Neuronal stem cell (in vitro differentiated cells): ENCODE measurements around the gene ASCL2.

Source experiments
- DNase-seq: peaks from one replicate; pipeline ENCODE4 v3.0.0-alpha.2; 2013; ENCODE audit warnings: low spot score
- H2AFZ ChIP-seq: one replicate; pipeline ENCODE4 v1.6.1; 2013; ENCODE audit warnings: mild to moderate bottlenecking, low read length, inconsistent platforms
- H2AK5ac ChIP-seq: 2 replicates; pipeline ENCODE4 v1.6.1; 2013; ENCODE audit warnings: low read depth, mild to moderate bottlenecking, inconsistent platforms, low read length, moderate library complexity, mixed read lengths
- H2BK120ac ChIP-seq: 2 replicates; pipeline ENCODE4 v1.6.1; 2013; ENCODE audit warnings: low read depth, mild to moderate bottlenecking, inconsistent platforms, low read length, moderate library complexity, mixed read lengths
- H2BK12ac ChIP-seq: one replicate; pipeline ENCODE4 v1.6.1; 2013; ENCODE audit warnings: low read length, inconsistent platforms
- H2BK15ac ChIP-seq: 2 replicates; pipeline ENCODE4 v1.6.1; 2013; ENCODE audit warnings: mild to moderate bottlenecking, low read length, inconsistent platforms, mixed read lengths
- H2BK5ac ChIP-seq: one replicate; pipeline ENCODE4 v1.6.1; 2013; ENCODE audit warnings: inconsistent platforms, mild to moderate bottlenecking, low read length, moderate library complexity
- H3K14ac ChIP-seq: one replicate; pipeline ENCODE4 v1.6.1; 2013; ENCODE audit warnings: low read length, inconsistent platforms
- H3K18ac ChIP-seq: 2 replicates; pipeline ENCODE4 v1.6.1; 2013; ENCODE audit warnings: low read length, inconsistent platforms
- H3K23ac ChIP-seq: 2 replicates; pipeline ENCODE4 v1.6.1; 2013; ENCODE audit warnings: low read depth, mild to moderate bottlenecking, mixed read lengths, low read length, inconsistent platforms; ENCODE audit not compliant: poor library complexity
- H3K27ac ChIP-seq: replicated peaks from 3 replicates; pipeline ENCODE4 v1.5.1; 2013; ENCODE audit warnings: low read length, inconsistent platforms
- H3K27me3 ChIP-seq, 3 experiments: 2 replicates each; pipeline ENCODE4 v1.6.1; 2013; ENCODE audit warnings: low read length in 3 of 3, mild to moderate bottlenecking in 2 of 3, inconsistent platforms in 1 of 3, low read depth in 1 of 3, mixed read lengths in 1 of 3, moderate library complexity in 1 of 3; ENCODE audit not compliant: control insufficient read depth in 3 of 3, insufficient read depth in 3 of 3
- H3K36me3 ChIP-seq, 2 donors: replicated peaks in 1 of 2; 2 replicates each; pipeline ENCODE4 v1.6.1; 2013; ENCODE audit warnings: low read length in 2 of 2; ENCODE audit not compliant: control insufficient read depth in 2 of 2, insufficient read depth in 2 of 2
- H3K4ac ChIP-seq: 2 replicates; pipeline ENCODE4 v1.6.1; 2013; ENCODE audit warnings: inconsistent platforms, mild to moderate bottlenecking, low read length, moderate library complexity
- H3K4me1 ChIP-seq, 2 donors: 1 replicate in 1 of 2; 2 replicates in 1 of 2; pipeline ENCODE4 v1.6.1; 2013; ENCODE audit warnings: low read length in 2 of 2, low read depth in 1 of 2; ENCODE audit not compliant: control insufficient read depth in 2 of 2, insufficient read depth in 1 of 2
- H3K4me2 ChIP-seq: one replicate; pipeline ENCODE4 v1.6.1; 2013; ENCODE audit warnings: mild to moderate bottlenecking, low read length, inconsistent platforms; ENCODE audit not compliant: insufficient read depth, poor library complexity, severe bottlenecking
- H3K4me3 ChIP-seq, 2 donors: 2 replicates each; pipeline ENCODE4 v1.5.1; 2013; ENCODE audit warnings: low read length in 2 of 2, mild to moderate bottlenecking in 2 of 2, inconsistent platforms in 1 of 2, moderate library complexity in 1 of 2
- H3K79me1 ChIP-seq: one replicate; pipeline ENCODE4 v1.6.1; 2013; ENCODE audit warnings: low read depth, mild to moderate bottlenecking, inconsistent platforms, low read length, moderate library complexity
- H3K9ac ChIP-seq: one replicate; pipeline ENCODE4 v1.6.1; 2013; ENCODE audit warnings: mild to moderate bottlenecking, low read depth, low read length, inconsistent platforms; ENCODE audit not compliant: poor library complexity
- H3K9me3 ChIP-seq, 2 donors: replicated peaks in 1 of 2; 2 replicates each; pipeline versions ENCODE3 to v1.6.1; 2013; ENCODE audit warnings: low read length in 2 of 2, mild to moderate bottlenecking in 2 of 2, inconsistent platforms in 1 of 2, low read depth in 1 of 2, mixed read lengths in 1 of 2, moderate library complexity in 1 of 2; ENCODE audit not compliant: control insufficient read depth in 2 of 2, insufficient read depth in 1 of 2
- H4K8ac ChIP-seq: one replicate; pipeline ENCODE4 v1.6.1; 2013; ENCODE audit warnings: low read depth, mild to moderate bottlenecking, inconsistent platforms, low read length, moderate library complexity
- H4K91ac ChIP-seq: one replicate; pipeline ENCODE4 v1.6.1; 2013; ENCODE audit warnings: low read length, low read depth, mild to moderate bottlenecking, inconsistent platforms; ENCODE audit not compliant: poor library complexity
- WGBS, 2 donors: extraction: QIAGEN DNeasy Blood & Tissue Kit; methylation state at CpG; one replicate each; pipeline ENCODE4 v1.1.7; 2013; ENCODE audit warnings: missing lambda C conversion rate in 2 of 2, mixed read lengths in 1 of 2; ENCODE audit not compliant: insufficient read length in 2 of 2, insufficient replicate concordance in 1 of 2; ENCODE audit errors: extremely low coverage in 2 of 2; 5-methylcytosine and 5-hydroxymethylcytosine counted together

ASCL2 gene

DNA sequence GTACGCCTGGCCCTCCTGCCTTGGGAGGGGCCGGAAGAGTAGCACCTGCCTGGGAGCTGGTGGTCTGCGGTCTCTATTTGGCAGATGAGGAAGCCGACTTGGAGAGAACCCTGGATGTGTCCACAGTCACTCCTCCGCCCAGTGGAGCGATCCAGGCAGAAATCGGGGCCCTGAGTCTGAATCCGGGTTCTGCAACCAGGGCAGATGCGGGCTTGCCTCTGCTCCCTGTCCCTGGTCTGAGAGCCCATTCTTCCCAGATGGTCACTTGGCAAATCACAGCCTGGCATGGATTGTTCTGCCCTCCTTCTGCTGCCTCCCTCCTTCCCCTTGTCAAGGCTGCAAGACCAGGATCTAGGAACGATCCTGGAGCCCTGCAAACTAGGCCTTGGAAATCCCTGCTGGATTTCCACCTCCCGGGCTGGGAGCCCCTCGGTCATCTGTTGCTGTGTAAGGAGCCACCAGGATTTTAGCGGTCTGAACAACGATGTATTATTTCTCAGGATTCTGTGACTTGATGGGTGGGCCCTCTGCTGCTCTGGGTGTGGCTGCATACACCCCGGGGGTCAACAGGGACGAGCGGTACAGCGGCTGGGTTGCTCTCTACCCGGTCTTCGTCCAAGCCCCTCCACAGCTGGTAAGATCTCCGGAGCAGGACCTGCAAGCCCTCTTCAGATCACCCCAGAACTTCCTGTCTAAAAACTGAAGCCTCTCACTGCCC is 2.0 kb upstream of the ASCL2 start:
- no CpG with 5 or more reads among the region's 21 CpGs for WGBS, 2 donors
- H3K36me3 ChIP-seq, result no peaks in the 10 kb centered on the region
- H3K4ac ChIP-seq, result peak overlapping the region; percentile 32
- H4K8ac ChIP-seq, result no peak overlapping the region
- H3K9ac ChIP-seq, result no peak overlapping the region
- no peak for DNase-seq
- H3K18ac ChIP-seq, result no peak overlapping the region
- peaks cover 0 to 7% of the 10 kb centered on the region in 2 donors for H3K4me1 ChIP-seq
- no peaks in the 10 kb centered on the region for H3K9me3 ChIP-seq
- peak overlapping the region; percentile 21 for H2BK15ac ChIP-seq
- no peak overlapping the region for H3K27ac ChIP-seq
- no peak overlapping the region for H2BK12ac ChIP-seq
- no peak overlapping the region for H4K91ac ChIP-seq
- H3K27me3 ChIP-seq, result peaks cover 43 to 80% (median 73%) of the 10 kb centered on the region in 3 experiments
- no peak overlapping the region for H2AFZ ChIP-seq
- no peak overlapping the region for H3K4me2 ChIP-seq
- H3K4me3 ChIP-seq, result no peak overlapping the region
- peak overlapping the region; percentile 35 for H2AK5ac ChIP-seq
- no peak overlapping the region for H3K14ac ChIP-seq
- H2BK5ac ChIP-seq, result no peak overlapping the region
- peak overlapping the region; percentile 80 for H3K23ac ChIP-seq
- no peak overlapping the region for H2BK120ac ChIP-seq
- peaks cover 4% of the 10 kb centered on the region for H3K79me1 ChIP-seq

- Histone ChIP-seq H3K4me3 (no peak overlapping the region), H3K18ac (peak overlapping the region; percentile 65), H3K27me3 (peaks cover 43 to 82% (median 77%) of the 10 kb centered on the region in 3 experiments)
These were observed 1.2 kb upstream of the ASCL2 start for GRCh38 chr11:2271327-2272227.

GRCh38 chr11:2271077-2271326 is 614 bp upstream of the ASCL2 start:
- Histone ChIP-seq H3K79me1 (peaks cover 4% of the 10 kb centered on the region), H4K8ac (no peak overlapping the region), H4K91ac (no peak overlapping the region), H2BK15ac (peak overlapping the region; percentile 19), H3K4me2 (peak overlapping the region; percentile 3), H3K4me3 (no peak overlapping the region), H2AK5ac (peak overlapping the region; percentile 60), H2BK120ac (no peak overlapping the region), H3K27ac (no peak overlapping the region), H3K9ac (no peak overlapping the region), H3K9me3 (no peaks in the 10 kb centered on the region), H2AFZ (no peak overlapping the region), H3K23ac (peak overlapping the region; percentile 90), H3K4ac (no peak overlapping the region), H2BK5ac (no peak overlapping the region), H2BK12ac (peak overlapping the region; percentile 6), H3K14ac (no peak overlapping the region), H3K36me3 (no peaks in the 10 kb centered on the region), H3K18ac (peak overlapping the region; percentile 60), H3K27me3 (peaks cover 43 to 83% (median 77%) of the 10 kb centered on the region in 3 experiments), H3K4me1 (peaks cover 0 to 7% of the 10 kb centered on the region in 2 donors)
- no CpG with 5 or more reads among the region's 28 CpGs for WGBS, 2 donors
- no peak for DNase-seq

More at GRCh38 chr11:2271327-2272227, 1.2 kb upstream of the ASCL2 start:
- H2AFZ ChIP-seq, result no peak overlapping the region
- H3K9me3 ChIP-seq, result no peaks in the 10 kb centered on the region
- H4K8ac ChIP-seq, result no peak overlapping the region
- no peak overlapping the region for H3K14ac ChIP-seq
- no CpG with 5 or more reads among the region's 45 CpGs for WGBS, 2 donors
- H2BK5ac ChIP-seq, result no peak overlapping the region
- peak overlapping the region; percentile 21 for H2BK15ac ChIP-seq
- H3K4ac ChIP-seq, result peak overlapping the region; percentile 32
- no peak for DNase-seq
- no peak overlapping the region for H2BK120ac ChIP-seq
- no peak overlapping the region for H3K27ac ChIP-seq
- no peak overlapping the region for H4K91ac ChIP-seq
- peak overlapping the region; percentile 30 for H2BK12ac ChIP-seq
- no peak overlapping the region for H3K9ac ChIP-seq
- peaks cover 0 to 7% of the 10 kb centered on the region in 2 donors for H3K4me1 ChIP-seq
- H3K23ac ChIP-seq, result peak overlapping the region; percentile 90
- H2AK5ac ChIP-seq, result peak overlapping the region; percentile 60
- peaks cover 4% of the 10 kb centered on the region for H3K79me1 ChIP-seq
- H3K36me3 ChIP-seq, result no peaks in the 10 kb centered on the region
- peak overlapping the region; percentile 3 for H3K4me2 ChIP-seq
